ENCODE data around the gene AGXT.

The AGXT gene

GRCh38 chr2:240902615-240903041, 34.0 kb downstream of the AGXT start (continued):
- TF ChIP-seq PPARA (CRISPR knock-in tag; IDR thresholded peaks at IDR 0.05; ENCODE audit: borderline replicate concordance) (no peak), ZNF8 (CRISPR knock-in tag; IDR thresholded peaks at IDR 0.05) (no peak), ARNTL (CRISPR knock-in tag; IDR thresholded peaks at IDR 0.05; ENCODE audit: borderline replicate concordance, low read depth) (no peak)

GRCh38 chr2:240903191-240904060, 34.8 kb downstream of the AGXT start:
- no peak for TF ChIP-seq CSRNP3 (CRISPR knock-in tag; IDR thresholded peaks at IDR 0.05)
- TF ChIP-seq, protein P1, sequence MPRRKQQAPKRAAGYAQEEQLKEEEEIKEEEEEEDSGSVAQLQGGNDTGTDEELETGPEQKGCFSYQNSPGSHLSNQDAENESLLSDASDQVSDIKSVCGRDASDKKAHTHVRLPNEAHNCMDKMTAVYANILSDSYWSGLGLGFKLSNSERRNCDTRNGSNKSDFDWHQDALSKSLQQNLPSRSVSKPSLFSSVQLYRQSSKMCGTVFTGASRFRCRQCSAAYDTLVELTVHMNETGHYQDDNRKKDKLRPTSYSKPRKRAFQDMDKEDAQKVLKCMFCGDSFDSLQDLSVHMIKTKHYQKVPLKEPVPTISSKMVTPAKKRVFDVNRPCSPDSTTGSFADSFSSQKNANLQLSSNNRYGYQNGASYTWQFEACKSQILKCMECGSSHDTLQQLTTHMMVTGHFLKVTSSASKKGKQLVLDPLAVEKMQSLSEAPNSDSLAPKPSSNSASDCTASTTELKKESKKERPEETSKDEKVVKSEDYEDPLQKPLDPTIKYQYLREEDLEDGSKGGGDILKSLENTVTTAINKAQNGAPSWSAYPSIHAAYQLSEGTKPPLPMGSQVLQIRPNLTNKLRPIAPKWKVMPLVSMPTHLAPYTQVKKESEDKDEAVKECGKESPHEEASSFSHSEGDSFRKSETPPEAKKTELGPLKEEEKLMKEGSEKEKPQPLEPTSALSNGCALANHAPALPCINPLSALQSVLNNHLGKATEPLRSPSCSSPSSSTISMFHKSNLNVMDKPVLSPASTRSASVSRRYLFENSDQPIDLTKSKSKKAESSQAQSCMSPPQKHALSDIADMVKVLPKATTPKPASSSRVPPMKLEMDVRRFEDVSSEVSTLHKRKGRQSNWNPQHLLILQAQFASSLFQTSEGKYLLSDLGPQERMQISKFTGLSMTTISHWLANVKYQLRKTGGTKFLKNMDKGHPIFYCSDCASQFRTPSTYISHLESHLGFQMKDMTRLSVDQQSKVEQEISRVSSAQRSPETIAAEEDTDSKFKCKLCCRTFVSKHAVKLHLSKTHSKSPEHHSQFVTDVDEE (CRISPR knock-in tag; IDR thresholded peaks at IDR 0.05): no peak
- TF ChIP-seq, protein P2, sequence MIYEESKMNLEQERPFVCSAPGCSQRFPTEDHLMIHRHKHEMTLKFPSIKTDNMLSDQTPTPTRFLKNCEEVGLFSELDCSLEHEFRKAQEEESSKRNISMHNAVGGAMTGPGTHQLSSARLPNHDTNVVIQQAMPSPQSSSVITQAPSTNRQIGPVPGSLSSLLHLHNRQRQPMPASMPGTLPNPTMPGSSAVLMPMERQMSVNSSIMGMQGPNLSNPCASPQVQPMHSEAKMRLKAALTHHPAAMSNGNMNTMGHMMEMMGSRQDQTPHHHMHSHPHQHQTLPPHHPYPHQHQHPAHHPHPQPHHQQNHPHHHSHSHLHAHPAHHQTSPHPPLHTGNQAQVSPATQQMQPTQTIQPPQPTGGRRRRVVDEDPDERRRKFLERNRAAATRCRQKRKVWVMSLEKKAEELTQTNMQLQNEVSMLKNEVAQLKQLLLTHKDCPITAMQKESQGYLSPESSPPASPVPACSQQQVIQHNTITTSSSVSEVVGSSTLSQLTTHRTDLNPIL (CRISPR knock-in tag; IDR thresholded peaks at IDR 0.05; ENCODE audit: low read depth): no peak

DNA sequence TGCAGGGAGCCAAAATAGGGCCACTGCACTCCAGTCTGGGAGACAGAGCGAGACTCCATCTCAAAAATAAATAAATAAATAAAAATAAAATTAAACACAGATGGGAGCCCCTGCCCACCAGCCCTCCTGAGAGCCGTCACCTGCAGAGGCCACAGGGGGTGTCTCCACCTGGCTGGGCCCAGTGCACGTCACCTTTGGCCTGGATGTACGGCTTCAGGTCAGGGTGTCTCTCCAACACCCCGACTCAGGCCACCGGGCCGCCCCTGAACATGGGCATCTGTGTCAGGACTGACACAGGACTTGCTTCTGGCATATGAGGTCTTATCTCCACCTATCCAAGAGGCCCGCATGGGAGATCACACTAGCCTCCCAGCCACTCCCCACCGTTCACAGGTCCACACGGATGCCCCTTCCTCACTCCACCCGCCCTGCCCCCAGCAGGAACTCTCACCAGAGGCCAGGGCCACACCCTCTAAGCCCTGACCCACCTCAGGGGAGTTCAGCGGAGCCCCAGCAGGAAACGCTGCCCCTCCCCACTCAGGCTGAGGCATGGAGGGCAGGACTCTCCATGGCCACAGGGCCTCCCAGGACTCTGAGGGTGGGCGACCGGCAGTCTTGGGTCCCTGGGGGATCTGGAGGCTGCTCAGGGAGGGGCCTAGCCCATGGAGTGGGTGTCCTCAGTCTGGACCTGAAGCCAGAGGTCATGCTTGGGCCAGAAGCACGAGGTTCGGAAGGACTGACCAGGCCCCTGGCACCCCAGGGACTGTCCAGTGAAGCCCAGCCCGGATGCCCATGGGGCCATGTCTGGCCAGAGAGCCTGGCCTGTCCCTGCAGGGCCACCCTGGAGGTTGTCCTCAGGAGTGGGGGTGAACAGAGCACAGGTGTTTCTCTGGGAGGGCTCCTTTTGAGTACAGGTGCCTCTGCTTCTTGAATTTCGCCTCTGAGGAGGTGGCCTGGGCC, 35.9 kb downstream of the AGXT start:
- ATAC-seq: no peak
- TF ChIP-seq CSDC2 (CRISPR knock-in tag; IDR thresholded peaks at IDR 0.05) (no peak), ISL1 (CRISPR knock-in tag; IDR thresholded peaks at IDR 0.05) (no peak), PPARA (CRISPR knock-in tag; IDR thresholded peaks at IDR 0.05; ENCODE audit: borderline replicate concordance) (no peak), ZNF70 (CRISPR knock-in tag; IDR thresholded peaks at IDR 0.05) (no peak), ZC3H10 (CRISPR knock-in tag; IDR thresholded peaks at IDR 0.05) (no peak), SNAI2 (CRISPR knock-in tag; IDR thresholded peaks at IDR 0.05) (no peak), TOX (CRISPR knock-in tag; IDR thresholded peaks at IDR 0.05; ENCODE audit: borderline replicate concordance) (no peak), PATZ1 (CRISPR knock-in tag; IDR thresholded peaks at IDR 0.05; ENCODE audit: borderline replicate concordance) (no peak), GLIS3 (CRISPR knock-in tag; IDR thresholded peaks at IDR 0.05) (no peak), ZFP3 (CRISPR knock-in tag; IDR thresholded peaks at IDR 0.05) (no peak), ZNF8 (CRISPR knock-in tag; IDR thresholded peaks at IDR 0.05) (no peak), OSR1 (CRISPR knock-in tag; IDR thresholded peaks at IDR 0.05) (no peak), ARNTL (CRISPR knock-in tag; IDR thresholded peaks at IDR 0.05; ENCODE audit: borderline replicate concordance, low read depth) (no peak)
- TF ChIP-seq, protein P1 (CRISPR knock-in tag; IDR thresholded peaks at IDR 0.05): no peak
- TF ChIP-seq, protein P2 (CRISPR knock-in tag; IDR thresholded peaks at IDR 0.05; ENCODE audit: low read depth): no peak

More at GRCh38 chr2:240903191-240904060, 34.8 kb downstream of the AGXT start:
- no peak for ATAC-seq
